Activated CD4-positive, alpha-beta T cell treated with anti-CD3 and anti-CD28 coated beads for 36 hours (primary cell): ENCODE results near the gene ARL5A. TPM values are rescaled to one million over a fixed set of nuclear protein-coding genes. Genes with fewer than 3 reads are reported as not detected.
A peak's percentile ranks its signal among the peaks of the same experiment; 100 is the strongest.
"Not testable (repeated sequence)": the region's sequence is repeated elsewhere in the genome, so short reads cannot be mapped to it uniquely, and the experiment has no call there.

Source experiments
- ATAC-seq: fragments of 200-7000 bp; cut with Tn5 transposase; one replicate; pipeline ENCODE4 v1.10.0; 2021; ENCODE audit warnings: mild to moderate bottlenecking, moderate library complexity
- CTCF ChIA-PET: fragments of 350-600 bp; sonication (Branson Sonifier 250); formaldehyde crosslinking; loops from one replicate; lab custom pipeline; 2021; ENCODE audit warnings: antibody characterized with exemption; lab: Charles Lee
- POLR2A ChIA-PET: fragments of 350-600 bp; sonication (Branson Sonifier 250); formaldehyde crosslinking; loops from one replicate; lab custom pipeline; 2021; ENCODE audit warnings: antibody characterized with exemption, inconsistent platforms; lab: Charles Lee
- DNase-seq: peaks from one replicate; pipeline ENCODE4 v3.0.0-alpha.2; 2020
- H3K27ac Mint-ChIP-seq: one replicate; pipeline ENCODE4 v1.8.0; 2021; ENCODE audit warnings: mixed read lengths
- H3K27me3 Mint-ChIP-seq: one replicate; pipeline ENCODE4 v1.8.0; 2021; ENCODE audit warnings: mixed read lengths
- H3K36me3 Mint-ChIP-seq: one replicate; pipeline ENCODE4 v1.8.0; 2021; ENCODE audit warnings: low read depth, mixed read lengths
- H3K4me1 Mint-ChIP-seq: one replicate; pipeline ENCODE4 v1.8.0; 2021; ENCODE audit warnings: mixed read lengths
- H3K4me3 Mint-ChIP-seq: one replicate; pipeline ENCODE4 v1.8.0; 2021; ENCODE audit warnings: mild to moderate bottlenecking, moderate library complexity, mixed read lengths
- H3K9me3 Mint-ChIP-seq: one replicate; pipeline ENCODE4 v1.8.0; 2021; ENCODE audit warnings: low read depth, mixed read lengths
- intact Hi-C, 2 experiments: fragments of 100-400 bp; cut with DNase I in 1 of 2; cut with micrococcal nuclease in 1 of 2; formaldehyde crosslinking; loops; one replicate each; pipeline versions ENCODE4 v1.14.2 to v1.15.1; 2022 to 2024; cut with DNase I, micrococcal nuclease
- total RNA-seq, 2 experiments: library from RNA; stranded (reverse); gene quantifications; one replicate each; pipeline ENCODE4 v1.2.3, GENCODE V29; 2021

Gene ARL5A, protein sequence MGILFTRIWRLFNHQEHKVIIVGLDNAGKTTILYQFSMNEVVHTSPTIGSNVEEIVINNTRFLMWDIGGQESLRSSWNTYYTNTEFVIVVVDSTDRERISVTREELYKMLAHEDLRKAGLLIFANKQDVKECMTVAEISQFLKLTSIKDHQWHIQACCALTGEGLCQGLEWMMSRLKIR
- total RNA-seq = 10 to 100 TPM; 60.8 to 64.9 TPM

DNA sequence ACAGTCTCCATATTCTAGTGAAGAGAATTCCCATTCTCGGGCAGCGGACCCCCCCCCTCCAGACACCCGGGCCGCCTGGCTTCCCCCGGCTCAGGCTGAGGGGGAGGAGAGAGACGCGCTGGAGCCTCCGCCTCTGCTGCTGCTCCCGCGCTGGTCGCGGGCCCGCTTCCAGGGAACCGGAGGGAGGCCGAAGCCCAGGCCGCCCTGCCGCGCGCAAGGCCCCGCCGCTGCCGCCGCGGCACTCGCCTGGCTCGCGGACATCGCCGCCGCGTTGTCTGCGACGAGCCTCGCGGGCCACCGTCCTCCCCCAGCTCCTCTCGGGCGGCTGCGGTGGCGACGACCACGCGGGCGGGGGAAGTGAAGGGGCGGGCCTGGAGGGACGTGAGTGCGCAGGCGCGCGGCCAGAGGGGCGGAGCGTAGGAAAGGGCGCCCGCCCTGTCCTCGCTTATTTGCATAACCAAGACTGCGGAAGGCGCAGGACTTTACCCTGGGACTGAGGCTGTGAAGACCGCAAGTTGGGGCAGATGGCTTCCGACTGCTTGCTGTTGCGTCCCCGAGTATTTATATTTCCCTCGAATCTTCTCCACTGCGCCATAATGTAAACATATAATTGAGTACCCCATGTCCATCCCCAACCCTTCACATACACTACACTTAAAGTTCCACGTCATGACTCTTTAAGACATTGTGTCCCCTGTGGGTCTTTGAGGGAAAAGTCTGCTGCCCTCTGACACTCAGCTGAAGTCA lies at the start of gene ARL5A:
ARL5A (minus strand) TSS at position 279 of the 747 bp plus-strand sequence; CDS start at position 34, 245 bp downstream.
- H3K36me3 Mint-ChIP-seq = peaks cover 4% of the 10 kb centered on the region
- H3K4me1 Mint-ChIP-seq = peaks cover 48% of the 10 kb centered on the region
- H3K4me3 Mint-ChIP-seq = peak within 1 kb of the TSS; percentile 97
- intact Hi-C loops = loop anchor here (1.0 to 10.0 kb wide), 10 partner anchors 8 to 890 kb away; partner anchors contain the start of genes ARL6IP6 (in 1 of the 2), NMI (in 1 of the 2) and STAM2 (in 1 of the 2)
- ChIA-PET CTCF (interaction anchor here (0.5 to 2.0 kb wide), 6 partner anchors 9 to 210 kb away, joined by 3 to 8 read pairs (median 4); no protein-coding TSS in a partner anchor), POLR2A (interaction anchor here (1.0 kb wide), 1 partner anchor 17 kb away, joined by 3 read pairs; no protein-coding TSS in a partner anchor)
- H3K9me3 Mint-ChIP-seq = no peaks in the 10 kb centered on the region
- H3K27ac Mint-ChIP-seq = peak within 1 kb of the TSS; percentile 94
- H3K27me3 Mint-ChIP-seq = no peaks in the 10 kb centered on the region
- ATAC-seq (peak; percentile 97), DNase-seq (peak; percentile 97)

DNA sequence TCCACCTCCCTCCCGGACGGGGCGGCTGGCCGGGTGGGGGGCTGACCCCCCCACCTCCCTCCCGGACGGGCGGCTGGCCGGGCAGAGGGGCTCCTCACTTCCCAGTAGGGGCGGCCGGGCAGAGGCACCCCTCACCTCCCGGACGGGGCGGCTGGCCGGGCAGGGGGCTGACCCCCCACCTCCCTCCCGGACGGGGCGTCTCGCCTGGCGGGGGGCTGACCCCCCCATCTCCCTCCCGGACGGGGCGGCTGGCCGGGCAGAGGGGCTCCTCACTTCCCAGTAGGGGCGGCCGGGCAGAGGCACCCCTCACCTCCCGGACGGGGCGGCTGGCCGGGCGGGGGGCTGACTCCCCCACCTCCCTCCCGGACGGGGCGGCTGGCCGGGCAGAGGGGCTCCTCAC lies 47.4 kb upstream of the ARL5A start:
- H3K36me3 Mint-ChIP-seq, POLR2A ChIA-PET, ATAC-seq, H3K27ac Mint-ChIP-seq, DNase-seq, H3K9me3 Mint-ChIP-seq, intact Hi-C loops, H3K4me1 Mint-ChIP-seq, CTCF ChIA-PET, H3K4me3 Mint-ChIP-seq, H3K27me3 Mint-ChIP-seq: not testable (repeated sequence)

DNA sequence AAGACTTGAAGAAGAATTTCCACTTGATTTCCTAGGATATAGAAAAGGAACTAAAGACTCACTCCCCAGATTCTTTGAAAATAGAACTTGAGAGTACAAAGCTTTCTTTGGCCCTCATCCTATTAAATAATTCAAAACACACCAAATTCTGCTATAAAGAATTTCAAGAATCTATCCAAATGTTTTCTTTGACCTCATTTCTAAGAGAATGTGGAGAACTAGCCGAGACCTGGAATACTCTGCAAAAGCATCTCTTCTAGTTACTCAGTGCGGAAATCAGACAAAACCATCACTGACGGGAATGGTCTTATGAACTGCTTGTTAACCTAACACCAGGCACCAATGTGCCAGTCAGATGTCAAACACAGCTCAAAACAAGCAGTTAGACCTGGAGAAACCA lies 44.2 kb upstream of the ARL5A start:
- no peaks in the 10 kb centered on the region for H3K9me3 Mint-ChIP-seq
- CTCF ChIA-PET = no interaction called here
- H3K4me3 Mint-ChIP-seq = no peak overlapping the region
- H3K27ac Mint-ChIP-seq = no peak overlapping the region
- no peak for DNase-seq
- POLR2A ChIA-PET = no interaction called here
- no peaks in the 10 kb centered on the region for H3K27me3 Mint-ChIP-seq
- H3K36me3 Mint-ChIP-seq = no peaks in the 10 kb centered on the region
- no peaks in the 10 kb centered on the region for H3K4me1 Mint-ChIP-seq
- intact Hi-C loops = no loop called here
- no peak for ATAC-seq

DNA sequence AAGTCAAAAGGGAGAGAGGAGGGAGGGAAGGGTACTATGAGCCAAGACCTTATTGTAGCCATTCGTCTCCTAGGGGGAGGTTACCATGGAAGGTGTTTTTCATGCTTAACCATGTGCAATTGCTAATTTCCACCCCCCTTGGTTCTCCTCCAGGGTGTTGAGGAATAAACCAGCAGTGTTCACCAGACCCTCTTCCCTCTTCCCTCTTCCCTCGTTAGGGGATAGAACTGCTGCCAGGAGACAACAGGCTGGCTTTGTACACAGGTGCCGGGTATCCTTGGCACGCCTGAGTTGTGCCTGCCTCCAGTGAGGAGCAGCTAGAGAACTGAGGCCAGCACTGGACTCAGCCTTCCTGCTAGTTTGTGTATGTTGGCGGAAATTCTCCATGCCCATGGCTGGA lies 41.1 kb upstream of the ARL5A start:
- Mint-ChIP-seq H3K4me1 (no peaks in the 10 kb centered on the region), H3K36me3 (no peaks in the 10 kb centered on the region), H3K4me3 (no peak overlapping the region), H3K27me3 (peaks cover 4% of the 10 kb centered on the region), H3K27ac (no peak overlapping the region), H3K9me3 (no peaks in the 10 kb centered on the region)
- intact Hi-C loops = no loop called here
- POLR2A ChIA-PET = no interaction called here
- CTCF ChIA-PET = no interaction called here
- ATAC-seq (no peak), DNase-seq (no peak)

DNA sequence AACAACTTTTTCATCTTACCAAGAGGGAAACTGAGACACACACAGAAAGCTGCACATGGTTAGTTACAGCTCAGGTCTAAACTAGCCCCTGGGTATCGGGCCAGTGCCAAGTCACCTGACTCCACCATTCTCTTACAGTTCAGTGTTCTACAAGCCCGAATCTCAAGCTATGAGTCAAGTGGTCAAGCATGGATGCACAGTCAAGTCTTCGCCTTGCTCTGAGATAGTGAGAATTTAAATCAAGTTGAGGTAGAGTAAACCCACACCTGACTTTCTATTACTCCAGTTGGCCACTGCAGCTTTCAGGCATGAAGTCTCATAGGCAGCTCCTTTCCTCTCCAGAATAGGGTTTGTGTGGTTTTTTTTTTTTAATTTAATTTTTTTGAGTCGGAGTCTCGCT lies 34.5 kb upstream of the ARL5A start:
- Mint-ChIP-seq H3K36me3 (no peaks in the 10 kb centered on the region), H3K27me3 (peaks cover 6% of the 10 kb centered on the region), H3K9me3 (no peaks in the 10 kb centered on the region), H3K4me1 (no peaks in the 10 kb centered on the region), H3K27ac (no peak overlapping the region), H3K4me3 (no peak overlapping the region)
- no peak for ATAC-seq
- intact Hi-C loops = no loop called here
- ChIA-PET CTCF (interaction anchor here (0.6 to 0.9 kb wide), 2 partner anchors 184 to 225 kb away, joined by 3 to 4 read pairs; no protein-coding TSS in a partner anchor), POLR2A (no interaction called here)
- DNase-seq = no peak

DNA sequence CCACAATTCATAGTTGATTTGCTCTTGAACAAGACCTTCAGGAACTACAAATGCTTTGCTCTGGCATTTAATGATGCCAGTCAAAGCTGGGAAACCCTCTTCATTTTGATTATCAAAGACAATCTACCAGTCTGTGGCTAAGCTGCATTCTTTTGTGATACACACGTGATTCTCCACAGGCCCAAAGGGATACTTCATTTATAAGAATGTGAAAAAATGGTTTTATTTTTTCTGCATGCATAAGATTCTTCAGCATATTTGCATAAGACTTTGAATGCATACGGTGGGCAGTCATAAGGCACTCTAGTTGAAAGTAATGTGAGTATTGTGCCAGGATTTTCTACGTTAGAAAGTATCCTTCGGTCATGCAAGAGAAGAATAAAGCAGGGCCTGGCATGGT lies 33.0 kb upstream of the ARL5A start:
- peaks cover 2% of the 10 kb centered on the region for H3K27me3 Mint-ChIP-seq
- H3K36me3 Mint-ChIP-seq = no peaks in the 10 kb centered on the region
- ATAC-seq = no peak
- ChIA-PET POLR2A (no interaction called here), CTCF (no interaction called here)
- H3K9me3 Mint-ChIP-seq = no peaks in the 10 kb centered on the region
- H3K4me1 Mint-ChIP-seq = no peaks in the 10 kb centered on the region
- DNase-seq = no peak
- H3K4me3 Mint-ChIP-seq = no peak overlapping the region
- H3K27ac Mint-ChIP-seq = no peak overlapping the region
- intact Hi-C loops = no loop called here

DNA sequence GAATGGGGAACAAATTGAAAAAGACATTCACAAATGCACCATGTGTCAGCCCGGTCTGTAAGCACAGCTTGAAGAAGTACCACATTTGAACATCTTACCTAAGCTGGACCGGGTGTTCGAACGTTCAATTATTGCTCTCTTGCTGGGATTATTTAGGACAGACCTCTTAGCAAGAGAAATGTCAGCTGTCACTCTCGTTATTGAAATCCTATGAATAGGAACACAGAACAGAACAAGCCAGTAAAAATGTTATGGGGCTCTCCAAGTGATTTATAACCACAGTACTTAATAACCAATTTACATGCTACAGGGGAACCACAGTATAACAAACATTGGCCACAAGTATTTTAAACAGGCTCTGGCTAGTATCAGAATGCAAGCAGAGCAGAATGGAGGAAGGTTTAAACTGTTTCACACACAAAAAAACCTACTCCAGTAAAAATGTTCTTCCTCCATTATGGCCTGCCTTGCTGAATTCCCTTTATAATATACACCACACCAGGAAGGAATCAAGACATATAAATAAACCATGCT lies 32.5 kb upstream of the ARL5A start:
- Mint-ChIP-seq H3K4me3 (no peak overlapping the region), H3K36me3 (no peaks in the 10 kb centered on the region), H3K27ac (no peak overlapping the region), H3K27me3 (peaks cover 2% of the 10 kb centered on the region), H3K9me3 (no peaks in the 10 kb centered on the region), H3K4me1 (no peaks in the 10 kb centered on the region)
- CTCF ChIA-PET = no interaction called here
- POLR2A ChIA-PET = no interaction called here
- no peak for DNase-seq
- ATAC-seq = no peak
- intact Hi-C loops = no loop called here

DNA sequence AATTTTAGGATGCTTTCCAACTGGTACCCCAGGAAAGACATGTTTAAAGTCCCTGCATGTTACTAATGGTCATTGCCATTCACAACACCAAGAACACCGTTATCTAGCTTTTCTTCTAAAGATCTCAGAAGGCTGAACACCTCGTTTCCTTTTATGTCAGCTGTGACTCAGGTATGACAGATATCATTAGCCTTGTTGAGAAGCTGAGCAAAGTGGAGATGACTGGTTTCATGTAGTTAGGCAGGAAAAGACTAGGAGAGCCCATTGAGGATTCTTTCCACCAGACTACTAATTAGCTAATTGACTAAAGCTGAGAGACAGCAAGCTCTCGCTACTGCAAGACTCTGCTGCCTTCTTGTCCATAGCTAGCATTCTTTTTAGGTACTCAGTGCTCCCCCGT lies 32.0 kb upstream of the ARL5A start:
- H3K27ac Mint-ChIP-seq = no peak overlapping the region
- H3K4me3 Mint-ChIP-seq = no peak overlapping the region
- H3K9me3 Mint-ChIP-seq = no peaks in the 10 kb centered on the region
- CTCF ChIA-PET = interaction anchor here (0.6 kb wide), 1 partner anchor 61 kb away, joined by 4 read pairs; no protein-coding TSS in a partner anchor
- intact Hi-C loops = no loop called here
- peaks cover 2% of the 10 kb centered on the region for H3K27me3 Mint-ChIP-seq
- H3K4me1 Mint-ChIP-seq = no peaks in the 10 kb centered on the region
- no peaks in the 10 kb centered on the region for H3K36me3 Mint-ChIP-seq
- DNase-seq (no peak), ATAC-seq (no peak)
- POLR2A ChIA-PET = no interaction called here

DNA sequence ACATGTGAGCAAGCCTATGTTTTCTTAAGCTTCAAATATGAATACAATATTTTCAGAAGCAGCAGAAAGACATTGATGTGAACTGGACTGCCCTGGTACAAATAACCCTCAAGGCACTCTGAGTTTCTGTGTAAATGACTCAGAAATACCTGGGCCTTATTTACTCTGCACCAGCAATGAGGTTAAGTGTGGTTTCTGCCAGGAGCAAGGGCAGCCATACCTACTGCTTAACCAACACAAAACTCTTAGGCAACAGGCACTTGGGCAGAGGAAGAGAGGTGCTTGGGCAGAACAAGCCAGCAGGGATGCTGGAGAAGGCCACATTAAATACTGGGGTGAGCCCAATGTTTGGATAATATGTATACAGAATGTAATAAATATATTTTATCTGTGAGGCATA lies 29.4 kb upstream of the ARL5A start:
- intact Hi-C loops = no loop called here
- ATAC-seq (no peak), DNase-seq (no peak)
- Mint-ChIP-seq H3K4me3 (no peak overlapping the region), H3K9me3 (no peaks in the 10 kb centered on the region), H3K27ac (no peak overlapping the region), H3K36me3 (no peaks in the 10 kb centered on the region), H3K4me1 (no peaks in the 10 kb centered on the region), H3K27me3 (no peaks in the 10 kb centered on the region)
- CTCF ChIA-PET = interaction anchor here (1.1 kb wide), 1 partner anchor 8 kb away, joined by 4 read pairs; no protein-coding TSS in a partner anchor
- POLR2A ChIA-PET = no interaction called here

DNA sequence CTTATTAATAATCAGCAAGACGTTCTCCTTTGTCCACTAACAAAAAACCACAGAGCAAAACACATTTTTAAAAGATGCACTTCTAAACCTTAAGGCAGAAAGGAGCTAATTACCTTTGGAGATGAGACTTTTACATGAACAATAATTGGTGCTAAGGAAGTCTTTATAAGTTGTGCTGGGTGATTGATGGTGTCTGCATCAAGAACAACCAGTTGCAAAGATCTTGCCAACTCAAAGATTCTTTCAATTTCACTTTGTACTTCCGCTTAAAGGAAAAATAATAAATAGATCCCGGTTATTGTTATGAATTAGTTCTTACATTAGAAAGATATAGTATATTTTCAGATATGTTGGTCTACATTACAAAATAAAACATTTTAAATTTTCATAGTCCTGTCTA lies 26.9 kb upstream of the ARL5A start:
- Mint-ChIP-seq H3K4me3 (no peak overlapping the region), H3K4me1 (no peaks in the 10 kb centered on the region), H3K27me3 (no peaks in the 10 kb centered on the region), H3K27ac (no peak overlapping the region), H3K36me3 (no peaks in the 10 kb centered on the region), H3K9me3 (no peaks in the 10 kb centered on the region)
- no peak for ATAC-seq
- no peak for DNase-seq
- intact Hi-C loops = no loop called here
- ChIA-PET POLR2A (no interaction called here), CTCF (interaction anchor here (0.6 to 0.9 kb wide), 2 partner anchors 9 kb away, joined by 3 to 5 read pairs; no protein-coding TSS in a partner anchor)

DNA sequence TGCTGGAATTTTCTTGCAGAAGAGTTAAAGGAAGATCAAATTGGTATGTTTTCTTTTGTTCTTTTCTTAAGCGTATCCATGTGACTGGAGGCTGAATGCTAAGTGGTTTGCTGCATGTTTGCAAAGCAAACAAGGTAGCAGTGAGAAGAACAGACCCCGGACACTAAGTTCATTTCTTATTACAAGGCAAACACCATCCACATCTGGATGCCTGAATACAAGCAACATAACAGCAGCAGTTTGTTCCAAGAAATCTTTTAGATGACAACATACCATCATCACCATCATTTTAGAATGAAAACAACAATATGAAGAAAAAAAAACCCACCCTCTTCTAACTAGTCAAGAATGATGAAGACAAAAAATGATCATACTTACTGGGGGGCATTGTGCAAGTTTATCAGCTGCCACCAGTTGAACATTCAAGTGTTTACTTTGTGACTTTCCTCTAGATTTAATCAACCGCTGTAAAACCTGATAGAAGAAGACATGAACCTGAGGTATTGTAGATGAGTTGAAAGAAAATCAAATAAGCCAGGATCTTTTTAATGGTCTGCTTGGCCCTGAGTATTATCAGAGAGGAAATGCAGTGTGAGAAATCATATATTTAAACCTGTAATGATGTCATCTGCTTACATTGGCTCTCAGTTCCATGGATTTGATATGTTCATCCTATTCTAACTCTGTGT lies 25.0 kb upstream of the ARL5A start:
- Mint-ChIP-seq H3K27ac (no peak overlapping the region), H3K27me3 (no peaks in the 10 kb centered on the region), H3K36me3 (no peaks in the 10 kb centered on the region), H3K4me3 (no peak overlapping the region), H3K4me1 (no peaks in the 10 kb centered on the region), H3K9me3 (no peaks in the 10 kb centered on the region)
- intact Hi-C loops = no loop called here
- DNase-seq = no peak
- CTCF ChIA-PET = interaction anchor here (0.7 kb wide), 1 partner anchor 146 kb away, joined by 3 read pairs; no protein-coding TSS in a partner anchor
- POLR2A ChIA-PET = no interaction called here
- no peak for ATAC-seq
